HepG2 (cell line): Measurements from ENCODE around the gene KRTAP5-6.
"Not testable (repeated sequence)": the region's sequence is repeated elsewhere in the genome, so short reads cannot be mapped to it uniquely, and the experiment has no call there.

Source experiments
- RNF2 ChIP-seq: fragments of 450-650 bp; conservative IDR thresholded peaks from 2 replicates; pipeline ENCODE4 v1.6.1; 2016; ENCODE audit warnings: low read depth
- TAF1 ChIP-seq: sonication (generic); formaldehyde crosslinking; IDR thresholded peaks from 2 replicates; pipeline ENCODE4 v1.4.0; 2020; ENCODE audit warnings: missing genetic modification reagents

- TF ChIP-seq TAF1 (CRISPR knock-in tag); RNF2: not testable (repeated sequence)
Observed at GRCh38 chr11:1661454-1662269, 35.3 kb upstream of the KRTAP5-6 start.
